Activated naive CD4-positive, alpha-beta T cell treated with anti-CD3 and anti-CD28 coated beads, Interleukin-2, amount 10 ng/mL, durations not matched to agents 7 days and 5 days (primary cell): ENCODE data around the gene FBXW12.
A peak's percentile ranks its signal among the peaks of the same experiment; 100 is the strongest.

Experiments
- CTCF ChIA-PET: fragments of 350-600 bp; sonication (Branson Sonifier 250); formaldehyde crosslinking; loops from one replicate; lab custom pipeline; 2021; ENCODE audit warnings: antibody characterized with exemption; lab: Charles Lee
- DNase-seq: peaks from one replicate; pipeline ENCODE4 v3.0.0-alpha.2; 2020
- H3K27ac Mint-ChIP-seq: one replicate; pipeline ENCODE4 v1.8.0; 2021; ENCODE audit warnings: mild to moderate bottlenecking, moderate library complexity, mixed read lengths
- H3K27me3 Mint-ChIP-seq: one replicate; pipeline ENCODE4 v1.8.0; 2021; ENCODE audit warnings: mild to moderate bottlenecking, mixed read lengths
- H3K36me3 Mint-ChIP-seq: one replicate; pipeline ENCODE4 v1.8.0; 2021; ENCODE audit warnings: mixed read lengths
- H3K4me1 Mint-ChIP-seq: one replicate; pipeline ENCODE4 v1.8.0; 2021; ENCODE audit warnings: mixed read lengths
- H3K4me3 Mint-ChIP-seq: one replicate; pipeline ENCODE4 v1.8.0; 2021; ENCODE audit warnings: mild to moderate bottlenecking, moderate library complexity, mixed read lengths
- H3K9me3 Mint-ChIP-seq: one replicate; pipeline ENCODE4 v1.8.0; 2021; ENCODE audit warnings: mixed read lengths

The FBXW12 gene

DNA sequence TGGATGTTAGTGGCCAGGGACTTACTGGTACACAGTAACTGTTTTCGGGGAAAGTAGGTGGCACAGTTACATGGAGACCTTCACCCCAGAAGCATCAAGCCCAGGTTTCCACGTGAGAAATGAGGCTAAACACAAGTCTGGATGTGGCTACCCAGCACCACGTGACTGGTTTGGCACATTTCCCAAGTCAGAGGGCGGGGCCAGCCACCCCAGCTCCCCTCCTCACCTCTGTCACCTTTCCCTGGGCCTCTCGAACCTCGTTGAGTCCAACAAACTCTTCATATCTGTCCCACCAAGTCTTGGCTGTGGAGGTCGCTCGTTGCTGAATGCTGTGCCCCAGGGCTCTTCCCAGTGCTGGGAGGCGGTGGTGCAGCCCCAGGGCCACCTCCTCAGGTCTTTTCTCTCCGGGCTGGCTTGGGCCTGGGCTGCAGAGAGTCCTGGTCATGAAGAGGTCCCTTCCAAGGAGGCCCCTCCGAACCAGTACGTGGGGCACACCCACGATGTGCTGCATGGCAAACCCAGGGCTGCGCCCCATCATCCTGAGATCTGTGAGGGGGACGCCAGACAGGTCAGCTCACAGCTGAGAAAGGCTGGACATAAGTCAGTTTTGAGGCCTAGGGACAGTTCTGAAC, 62.7 kb downstream of the FBXW12 start:
- no peak overlapping the region for H3K4me3 Mint-ChIP-seq
- H3K27me3 Mint-ChIP-seq = peaks cover 11% of the 10 kb centered on the region
- CTCF ChIA-PET = interaction anchor here (0.8 to 7.9 kb wide), 15 partner anchors 9 to 242 kb away, joined by 3 to 170 read pairs (median 4); partner anchors contain the start of genes NME6, PFKFB4 and SHISA5
- no peaks in the 10 kb centered on the region for H3K9me3 Mint-ChIP-seq
- H3K36me3 Mint-ChIP-seq = peaks cover 12% of the 10 kb centered on the region
- no peak overlapping the region for H3K27ac Mint-ChIP-seq
- H3K4me1 Mint-ChIP-seq = peaks cover 45% of the 10 kb centered on the region
- peak; percentile 22 for DNase-seq

DNA sequence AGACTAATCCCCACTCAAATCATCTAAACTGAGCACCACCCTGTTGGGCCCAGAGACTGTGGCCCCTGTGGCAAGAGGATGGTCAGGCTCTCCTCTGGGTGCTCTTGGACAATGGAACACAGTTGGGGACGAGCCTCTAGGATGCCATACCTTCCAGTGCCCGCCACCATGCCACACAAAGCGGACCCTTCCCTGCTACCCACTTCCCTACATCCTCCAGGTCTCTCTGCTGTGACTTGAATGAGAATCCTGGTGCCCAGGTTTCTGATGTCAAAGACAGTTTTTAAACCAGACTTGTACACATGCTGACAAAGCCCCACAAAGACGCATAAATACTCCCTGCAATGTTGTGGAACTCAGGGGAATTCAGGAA, 63.2 kb downstream of the FBXW12 start:
- Mint-ChIP-seq H3K27me3 (peaks cover 6% of the 10 kb centered on the region), H3K4me1 (peaks cover 45% of the 10 kb centered on the region), H3K36me3 (peaks cover 12% of the 10 kb centered on the region), H3K4me3 (no peak overlapping the region), H3K27ac (no peak overlapping the region), H3K9me3 (no peaks in the 10 kb centered on the region)
- no peak for DNase-seq
- CTCF ChIA-PET = interaction anchor here (0.7 to 7.9 kb wide), 37 partner anchors 11 to 242 kb away, joined by 3 to 170 read pairs (median 9); partner anchors contain the start of genes ATRIP, NME6, PFKFB4 and SHISA5

GRCh38 chr3:48435774-48436476, 63.9 kb downstream of the FBXW12 start:
- DNase-seq = peak; percentile 87
- H3K4me1 Mint-ChIP-seq = peaks cover 43% of the 10 kb centered on the region
- peaks cover 13% of the 10 kb centered on the region for H3K36me3 Mint-ChIP-seq
- H3K4me3 Mint-ChIP-seq = no peak overlapping the region
- no peaks in the 10 kb centered on the region for H3K9me3 Mint-ChIP-seq
- CTCF ChIA-PET = interaction anchor here (0.6 to 7.9 kb wide), 74 partner anchors 8 to 347 kb away, joined by 3 to 170 read pairs (median 6); partner anchors contain the start of genes ATRIP, CDC25A, FBXW12 and NCKIPSD
- no peaks in the 10 kb centered on the region for H3K27me3 Mint-ChIP-seq
- H3K27ac Mint-ChIP-seq = no peak overlapping the region

GRCh38 chr3:48436477-48436787, 64.4 kb downstream of the FBXW12 start:
- H3K36me3 Mint-ChIP-seq = peaks cover 15% of the 10 kb centered on the region
- no peak overlapping the region for H3K4me3 Mint-ChIP-seq
- H3K9me3 Mint-ChIP-seq = no peaks in the 10 kb centered on the region
- no peaks in the 10 kb centered on the region for H3K27me3 Mint-ChIP-seq
- peaks cover 45% of the 10 kb centered on the region for H3K4me1 Mint-ChIP-seq
- CTCF ChIA-PET = interaction anchor here (0.6 to 7.9 kb wide), 72 partner anchors 7 to 348 kb away, joined by 3 to 170 read pairs (median 6); partner anchors contain the start of genes ATRIP, CDC25A, FBXW12 and NCKIPSD
- no peak overlapping the region for H3K27ac Mint-ChIP-seq
- no peak for DNase-seq

DNA sequence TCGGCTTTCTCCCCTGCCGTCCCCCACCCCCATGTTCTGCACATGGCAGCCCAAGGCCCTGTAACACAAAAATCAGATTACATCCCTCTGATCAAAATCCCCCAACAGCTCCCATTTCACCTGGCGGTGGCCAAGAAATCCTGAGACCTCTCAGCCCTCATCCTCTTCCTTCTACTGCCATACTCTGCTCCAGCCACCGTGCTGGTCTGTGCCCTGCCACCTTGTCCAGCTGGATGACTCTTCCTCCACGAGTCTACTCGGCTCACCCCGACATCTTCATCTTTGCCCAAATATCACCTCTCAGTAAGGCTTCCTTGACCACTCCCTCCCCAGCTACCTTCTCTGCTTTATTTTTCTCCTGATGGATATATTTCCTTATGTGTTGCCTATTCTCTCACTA, 64.8 kb downstream of the FBXW12 start:
- DNase-seq = peak; percentile 16
- peaks cover 15% of the 10 kb centered on the region for H3K36me3 Mint-ChIP-seq

GRCh38 chr3:48437812-48438211, 65.8 kb downstream of the FBXW12 start:
- no peaks in the 10 kb centered on the region for H3K9me3 Mint-ChIP-seq
- peaks cover 22% of the 10 kb centered on the region for H3K36me3 Mint-ChIP-seq
- H3K27ac Mint-ChIP-seq = no peak overlapping the region
- CTCF ChIA-PET = interaction anchor here (1.3 to 7.9 kb wide), 7 partner anchors 9 to 245 kb away, joined by 3 to 170 read pairs (median 54); partner anchors contain the start of gene ATRIP
- DNase-seq = no peak
- peaks cover 57% of the 10 kb centered on the region for H3K4me1 Mint-ChIP-seq
- no peaks in the 10 kb centered on the region for H3K27me3 Mint-ChIP-seq
- no peak overlapping the region for H3K4me3 Mint-ChIP-seq

More for the DNA sequence above, 64.8 kb downstream of the FBXW12 start:
- peaks cover 50% of the 10 kb centered on the region for H3K4me1 Mint-ChIP-seq
- H3K27ac Mint-ChIP-seq = no peak overlapping the region
- no peak overlapping the region for H3K4me3 Mint-ChIP-seq
- H3K9me3 Mint-ChIP-seq = no peaks in the 10 kb centered on the region
- CTCF ChIA-PET = interaction anchor here (0.8 to 7.9 kb wide), 43 partner anchors 10 to 249 kb away, joined by 3 to 170 read pairs (median 8); partner anchors contain the start of genes ATRIP, CDC25A, FBXW12 and NCKIPSD
- no peaks in the 10 kb centered on the region for H3K27me3 Mint-ChIP-seq

DNA sequence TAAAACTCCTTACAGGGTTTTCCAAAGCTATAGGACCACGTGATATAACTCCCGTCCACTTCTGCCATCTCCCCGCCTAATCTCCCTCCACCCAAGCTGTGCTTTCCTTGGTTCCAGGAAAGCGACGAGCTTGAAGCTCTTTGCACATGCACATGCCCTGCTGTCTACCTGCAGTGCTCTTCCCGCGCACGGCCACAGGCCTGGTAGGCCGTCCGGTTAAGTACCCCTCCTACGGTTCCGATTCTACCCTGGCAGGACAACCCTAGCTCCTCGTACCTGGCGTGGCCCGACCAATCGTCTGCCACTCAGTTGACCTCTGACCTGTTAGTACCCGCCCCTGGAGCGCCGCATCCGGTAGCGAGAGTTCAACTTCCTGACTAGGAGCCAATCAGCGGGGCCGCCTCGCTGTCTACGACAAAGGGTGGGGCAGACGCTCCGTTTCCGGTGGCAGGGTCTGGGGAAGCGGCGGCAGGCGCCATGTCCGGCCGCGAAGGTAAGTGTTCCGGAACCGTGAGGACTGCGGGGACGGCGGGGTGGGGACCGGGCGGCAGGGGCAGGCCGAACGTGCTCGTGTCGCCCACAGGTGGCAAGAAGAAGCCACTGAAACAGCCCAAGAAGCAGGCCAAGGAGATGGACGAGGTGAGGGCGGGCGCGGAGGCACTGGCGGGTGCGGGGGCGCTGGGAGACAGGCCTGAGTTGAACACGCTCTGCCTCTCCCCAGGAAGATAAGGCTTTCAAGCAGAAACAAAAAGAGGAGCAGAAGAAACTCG, 68.0 kb downstream of the FBXW12 start, which contains the start of the genes CCDC51 and TMA7:
Gene CCDC51 (minus strand): TSS at position 300 of the 770 bp plus-strand sequence. CDS start 4,991 bp downstream, outside the sequence.
Gene TMA7 (plus strand): TSS at position 438 of the 770 bp plus-strand sequence. CDS start 40 bp downstream, at position 478.
- Mint-ChIP-seq H3K4me3 (peak within 1 kb of the TSS; percentile 85), H3K4me1 (peaks cover 52% of the 10 kb centered on the region), H3K36me3 (peaks cover 32% of the 10 kb centered on the region), H3K9me3 (no peaks in the 10 kb centered on the region), H3K27ac (peak within 1 kb of the TSS; percentile 91), H3K27me3 (no peaks in the 10 kb centered on the region)
- CTCF ChIA-PET = interaction anchor here (0.6 to 7.9 kb wide), 13 partner anchors 10 to 867 kb away, joined by 3 to 91 read pairs (median 4); partner anchors contain the start of gene PLXNB1
- peak; percentile 99 for DNase-seq

DNA sequence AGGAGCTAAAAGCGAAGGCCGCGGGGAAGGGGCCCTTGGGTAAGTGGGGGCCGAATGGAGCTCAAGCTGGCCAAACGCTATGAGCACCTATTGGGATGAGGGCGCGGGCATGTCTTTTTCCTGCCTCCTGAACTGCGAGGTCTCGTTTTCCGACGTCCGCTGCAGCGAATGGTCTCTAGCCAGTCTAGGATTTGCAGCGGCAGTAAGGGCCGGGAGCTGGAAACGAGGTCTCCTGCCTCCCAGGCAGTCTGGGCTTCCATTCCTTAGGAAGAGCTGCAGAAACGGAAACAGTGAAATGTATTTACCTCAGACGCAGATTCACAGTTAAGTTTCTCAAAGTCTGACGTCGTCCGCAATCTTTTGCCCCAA, 68.6 kb downstream of the FBXW12 start:
- H3K27ac Mint-ChIP-seq = peak overlapping the region; percentile 91
- peak overlapping the region; percentile 85 for H3K4me3 Mint-ChIP-seq
- H3K36me3 Mint-ChIP-seq = peaks cover 32% of the 10 kb centered on the region
- no peaks in the 10 kb centered on the region for H3K9me3 Mint-ChIP-seq
- CTCF ChIA-PET = interaction anchor here (0.8 to 7.9 kb wide), 5 partner anchors 38 to 167 kb away, joined by 4 to 91 read pairs (median 5); no protein-coding TSS in a partner anchor
- DNase-seq = no peak
- H3K27me3 Mint-ChIP-seq = no peaks in the 10 kb centered on the region
- H3K4me1 Mint-ChIP-seq = peaks cover 54% of the 10 kb centered on the region

- Mint-ChIP-seq H3K27me3 (no peaks in the 10 kb centered on the region), H3K27ac (peak overlapping the region; percentile 91)
- CTCF ChIA-PET = interaction anchor here (0.7 kb wide), 1 partner anchor 248 kb away, joined by 3 read pairs; no protein-coding TSS in a partner anchor
Measured at GRCh38 chr3:48441940-48442339, 69.9 kb downstream of the FBXW12 start.

More at GRCh38 chr3:48441940-48442339, 69.9 kb downstream of the FBXW12 start:
- Mint-ChIP-seq H3K9me3 (no peaks in the 10 kb centered on the region), H3K4me3 (peak overlapping the region; percentile 85), H3K36me3 (peaks cover 36% of the 10 kb centered on the region), H3K4me1 (peaks cover 65% of the 10 kb centered on the region)
- DNase-seq = peak; percentile 8
